ENCODE results near the gene CCDC106.

DNA sequence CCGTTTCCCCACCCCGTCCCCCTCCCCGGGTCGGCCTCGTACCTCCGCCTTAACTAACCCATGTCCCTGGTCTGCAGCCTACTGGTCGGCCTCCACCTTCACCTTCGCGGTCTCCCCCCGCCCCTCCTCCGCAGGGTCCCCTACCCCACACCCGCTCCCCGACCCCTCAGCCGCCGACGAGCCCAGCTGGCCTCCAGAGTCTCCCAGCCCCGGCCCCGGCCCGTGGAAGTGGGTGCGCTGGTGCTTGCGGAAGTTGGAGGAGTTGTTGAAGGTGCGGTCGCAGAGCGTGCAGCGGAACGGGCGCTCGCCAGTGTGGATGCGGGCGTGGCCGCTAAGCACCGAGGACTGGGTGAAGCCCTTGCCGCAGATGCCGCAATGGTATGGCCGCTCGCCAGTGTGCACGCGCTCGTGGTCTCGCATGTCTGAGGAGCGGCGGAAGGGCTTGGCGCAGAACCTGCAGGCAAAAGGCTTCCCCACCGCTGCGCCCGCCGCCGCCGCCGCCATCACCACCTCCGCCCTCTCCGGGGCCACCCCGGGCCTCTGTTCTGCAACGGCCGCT lies 26.3 kb upstream of the CCDC106 start:
- TF ChIP-seq, protein P1, sequence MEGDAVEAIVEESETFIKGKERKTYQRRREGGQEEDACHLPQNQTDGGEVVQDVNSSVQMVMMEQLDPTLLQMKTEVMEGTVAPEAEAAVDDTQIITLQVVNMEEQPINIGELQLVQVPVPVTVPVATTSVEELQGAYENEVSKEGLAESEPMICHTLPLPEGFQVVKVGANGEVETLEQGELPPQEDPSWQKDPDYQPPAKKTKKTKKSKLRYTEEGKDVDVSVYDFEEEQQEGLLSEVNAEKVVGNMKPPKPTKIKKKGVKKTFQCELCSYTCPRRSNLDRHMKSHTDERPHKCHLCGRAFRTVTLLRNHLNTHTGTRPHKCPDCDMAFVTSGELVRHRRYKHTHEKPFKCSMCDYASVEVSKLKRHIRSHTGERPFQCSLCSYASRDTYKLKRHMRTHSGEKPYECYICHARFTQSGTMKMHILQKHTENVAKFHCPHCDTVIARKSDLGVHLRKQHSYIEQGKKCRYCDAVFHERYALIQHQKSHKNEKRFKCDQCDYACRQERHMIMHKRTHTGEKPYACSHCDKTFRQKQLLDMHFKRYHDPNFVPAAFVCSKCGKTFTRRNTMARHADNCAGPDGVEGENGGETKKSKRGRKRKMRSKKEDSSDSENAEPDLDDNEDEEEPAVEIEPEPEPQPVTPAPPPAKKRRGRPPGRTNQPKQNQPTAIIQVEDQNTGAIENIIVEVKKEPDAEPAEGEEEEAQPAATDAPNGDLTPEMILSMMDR (IDR thresholded peaks at IDR 0.05; ENCODE audit: insufficient read depth, low read depth, low read length) = no peak
- no peak for TF ChIP-seq EZH2 (IDR thresholded peaks at IDR 0.05; ENCODE audit: insufficient read depth, low read length)
